ENCODE data around the gene RFT1.

RFT1 gene

GRCh38 chr3:53044371-53044710 is 85.9 kb downstream of the RFT1 start:
- no peak overlapping the region for H3K9ac ChIP-seq (ENCODE audit: insufficient read length)
- TF ChIP-seq EZH2 (IDR thresholded peaks at IDR 0.05), result no peak
- no peak for TF ChIP-seq FOXP2 (optimal IDR thresholded peaks at IDR 0.05; ENCODE audit: control extremely low read depth, extremely low read length, insufficient read depth)
- no peak for TF ChIP-seq POLR2AphosphoS5 (IDR thresholded peaks at IDR 0.05; ENCODE audit: borderline replicate concordance, low read depth, low read length)
- peak overlapping the region; percentile 70; the same call in 1 of the 2 replicates for H3K4me3 ChIP-seq
- H3K9me3 ChIP-seq (ENCODE audit: low read depth, low read length), result no peaks in the 10 kb centered on the region
- H3K36me3 ChIP-seq (ENCODE audit: insufficient read depth, low read length), result no peaks in the 10 kb centered on the region
- DNase-seq (ENCODE audit: low read depth, low spot score), result no peak
- H3K27ac ChIP-seq, result no peak overlapping the region

DNA sequence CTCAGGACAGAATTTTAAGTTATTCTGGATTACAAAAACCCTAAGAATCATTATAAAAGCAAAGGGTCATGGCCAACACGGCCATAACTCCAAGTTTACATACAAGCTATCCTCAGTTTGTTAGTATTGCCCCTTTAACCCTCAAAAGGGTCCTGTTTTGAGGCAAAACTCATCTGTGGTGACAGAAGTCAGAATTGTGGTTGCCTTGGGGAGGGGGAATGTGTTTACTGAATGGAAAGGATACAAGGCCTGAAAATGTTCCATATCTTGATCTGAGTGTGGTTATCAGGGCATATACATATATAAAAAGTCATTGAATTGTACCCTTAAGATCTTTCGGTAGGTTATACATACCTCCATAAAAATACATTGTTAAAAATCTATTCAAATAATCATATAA is 86.5 kb downstream of the RFT1 start:
- Histone ChIP-seq H3K9me3 (ENCODE audit: low read depth, low read length) (no peaks in the 10 kb centered on the region), H3K4me3 (no peak overlapping the region), H3K36me3 (ENCODE audit: insufficient read depth, low read length) (no peaks in the 10 kb centered on the region), H3K27ac (no peak overlapping the region), H3K9ac (ENCODE audit: insufficient read length) (no peak overlapping the region)
- DNase-seq (ENCODE audit: low read depth, low spot score), result no peak
- no peak for TF ChIP-seq FOXP2 (optimal IDR thresholded peaks at IDR 0.05; ENCODE audit: control extremely low read depth, extremely low read length, insufficient read depth)
- no peak for TF ChIP-seq POLR2AphosphoS5 (IDR thresholded peaks at IDR 0.05; ENCODE audit: borderline replicate concordance, low read depth, low read length)

GRCh38 chr3:53042651-53043050 is 87.6 kb downstream of the RFT1 start:
- Histone ChIP-seq H3K27ac (no peak overlapping the region), H3K4me3 (no peak overlapping the region), H3K36me3 (ENCODE audit: insufficient read depth, low read length) (no peaks in the 10 kb centered on the region), H3K9me3 (ENCODE audit: low read depth, low read length) (no peaks in the 10 kb centered on the region), H3K9ac (ENCODE audit: insufficient read length) (no peak overlapping the region)
- TF ChIP-seq POLR2AphosphoS5 (IDR thresholded peaks at IDR 0.05; ENCODE audit: borderline replicate concordance, low read depth, low read length) (no peak), FOXP2 (optimal IDR thresholded peaks at IDR 0.05; ENCODE audit: control extremely low read depth, extremely low read length, insufficient read depth) (no peak), EZH2 (IDR thresholded peaks at IDR 0.05) (no peak)
- DNase-seq (ENCODE audit: low read depth, low spot score), result no peak

- H3K9me3 ChIP-seq (ENCODE audit: low read depth, low read length), result no peaks in the 10 kb centered on the region
- no peak overlapping the region for H3K4me3 ChIP-seq
- TF ChIP-seq POLR2AphosphoS5 (IDR thresholded peaks at IDR 0.05; ENCODE audit: borderline replicate concordance, low read depth, low read length), result no peak
- TF ChIP-seq EZH2 (IDR thresholded peaks at IDR 0.05), result no peak
- no peak for TF ChIP-seq FOXP2 (optimal IDR thresholded peaks at IDR 0.05; ENCODE audit: control extremely low read depth, extremely low read length, insufficient read depth)
- no peak overlapping the region for H3K9ac ChIP-seq (ENCODE audit: insufficient read length)
- H3K27ac ChIP-seq, result no peak overlapping the region
- no peaks in the 10 kb centered on the region for H3K36me3 ChIP-seq (ENCODE audit: insufficient read depth, low read length)
- no peak for DNase-seq (ENCODE audit: low read depth, low spot score)
Measured at GRCh38 chr3:53040351-53040820, 89.8 kb downstream of the RFT1 start.

DNA sequence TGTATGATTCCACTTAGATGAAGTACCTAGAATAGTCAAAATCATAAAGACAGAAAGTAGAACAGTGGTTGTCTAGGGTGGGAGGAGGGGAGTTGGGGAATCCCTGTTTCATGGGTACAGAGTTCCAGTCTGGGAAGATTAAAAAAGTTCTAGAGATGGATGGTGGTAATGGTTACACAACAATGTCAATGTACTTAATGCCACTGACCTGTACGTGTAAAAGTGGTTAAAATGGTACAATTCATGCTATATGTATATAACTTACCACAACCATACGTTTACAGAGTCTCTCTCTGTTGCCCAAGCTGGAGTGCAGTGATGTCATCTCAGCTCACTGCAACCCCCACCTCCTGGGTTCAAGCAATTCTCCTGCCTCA is 90.9 kb downstream of the RFT1 start:
- no peaks in the 10 kb centered on the region for H3K36me3 ChIP-seq (ENCODE audit: insufficient read depth, low read length)
- H3K9ac ChIP-seq (ENCODE audit: insufficient read length), result no peak overlapping the region
- H3K9me3 ChIP-seq (ENCODE audit: low read depth, low read length), result no peaks in the 10 kb centered on the region
- no peak for DNase-seq (ENCODE audit: low read depth, low spot score)
- no peak overlapping the region for H3K27ac ChIP-seq
- TF ChIP-seq EZH2 (IDR thresholded peaks at IDR 0.05) (no peak), FOXP2 (optimal IDR thresholded peaks at IDR 0.05; ENCODE audit: control extremely low read depth, extremely low read length, insufficient read depth) (no peak)
- H3K4me3 ChIP-seq, result no peak overlapping the region

- no peak for TF ChIP-seq FOXP2 (optimal IDR thresholded peaks at IDR 0.05; ENCODE audit: control extremely low read depth, extremely low read length, insufficient read depth)
- TF ChIP-seq EZH2 (IDR thresholded peaks at IDR 0.05), result no peak
- TF ChIP-seq POLR2AphosphoS5 (IDR thresholded peaks at IDR 0.05; ENCODE audit: borderline replicate concordance, low read depth, low read length), result no peak
- no peaks in the 10 kb centered on the region for H3K9me3 ChIP-seq (ENCODE audit: low read depth, low read length)
- no peak overlapping the region for H3K27ac ChIP-seq
- no peaks in the 10 kb centered on the region for H3K36me3 ChIP-seq (ENCODE audit: insufficient read depth, low read length)
- H3K9ac ChIP-seq (ENCODE audit: insufficient read length), result no peak overlapping the region
- no peak for DNase-seq (ENCODE audit: low read depth, low spot score)
- no peak overlapping the region for H3K4me3 ChIP-seq
Measured at GRCh38 chr3:53038679-53039375, 91.4 kb downstream of the RFT1 start.
